Measurements from ENCODE around the gene SAMD8.

Gene SAMD8

DNA sequence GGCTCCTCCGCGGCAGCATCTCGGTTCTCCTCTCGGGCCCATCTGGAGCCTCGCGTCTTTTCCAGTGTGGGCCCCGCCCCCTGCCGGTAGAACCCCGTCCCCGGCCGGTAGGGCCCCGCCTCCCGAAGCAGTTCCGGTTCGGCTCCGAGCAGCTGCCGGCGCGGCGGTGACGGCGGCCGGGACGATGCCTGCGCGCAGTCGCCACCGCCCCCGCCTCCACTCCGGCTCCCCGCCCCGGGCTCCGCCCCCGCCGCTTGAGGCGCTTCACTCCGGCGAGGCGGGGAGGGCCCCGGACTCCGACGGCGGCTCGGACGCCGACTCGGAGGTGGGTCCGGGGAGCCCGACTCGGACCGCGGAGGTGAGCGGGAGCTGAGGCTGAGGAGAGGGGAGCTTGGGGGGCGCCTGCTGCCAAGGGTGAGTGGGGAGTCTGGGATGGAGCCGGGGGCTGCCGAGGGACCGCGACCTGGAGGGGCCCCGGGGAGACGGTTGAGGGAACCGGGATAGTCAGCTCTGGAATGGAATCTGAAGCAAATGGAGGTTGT is at the start of gene SAMD8:
SAMD8 (plus strand) TSS at position 292 of the 542 bp plus-strand sequence. CDS start 38,873 bp downstream, outside the sequence.
- DNase-seq: peak; percentile 83

- DNase-seq: no peak
Observed at GRCh38 chr10:75061709-75062505, 49.5 kb upstream of the SAMD8 start.

GRCh38 chr10:75062506-75063299 is 48.8 kb upstream of the SAMD8 start:
- DNase-seq: no peak

GRCh38 chr10:75063461-75064230 is 47.8 kb upstream of the SAMD8 start:
- no peak for DNase-seq

DNA sequence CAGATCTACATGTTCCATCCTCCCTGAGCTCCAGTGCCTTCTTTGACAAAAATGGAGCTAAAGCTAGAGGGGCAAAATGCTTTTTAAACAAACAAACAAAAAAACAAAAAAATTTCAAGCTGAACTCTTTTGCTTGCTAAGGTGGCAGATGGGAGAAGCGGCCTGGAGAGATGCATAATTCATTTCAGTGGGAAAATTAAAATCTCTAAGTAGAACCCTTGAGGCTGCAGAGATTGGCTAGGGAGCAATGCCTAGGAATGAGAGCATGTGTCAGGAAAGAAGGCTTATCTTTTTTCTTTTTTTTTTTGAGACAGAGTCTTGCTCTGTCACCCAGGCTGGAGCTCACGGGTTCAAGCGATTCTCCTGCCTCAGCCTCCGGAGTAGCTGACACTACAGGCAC is 46.4 kb upstream of the SAMD8 start:
- DNase-seq: no peak

GRCh38 chr10:75066271-75066670 is 45.2 kb upstream of the SAMD8 start:
- DNase-seq: no peak

DNA sequence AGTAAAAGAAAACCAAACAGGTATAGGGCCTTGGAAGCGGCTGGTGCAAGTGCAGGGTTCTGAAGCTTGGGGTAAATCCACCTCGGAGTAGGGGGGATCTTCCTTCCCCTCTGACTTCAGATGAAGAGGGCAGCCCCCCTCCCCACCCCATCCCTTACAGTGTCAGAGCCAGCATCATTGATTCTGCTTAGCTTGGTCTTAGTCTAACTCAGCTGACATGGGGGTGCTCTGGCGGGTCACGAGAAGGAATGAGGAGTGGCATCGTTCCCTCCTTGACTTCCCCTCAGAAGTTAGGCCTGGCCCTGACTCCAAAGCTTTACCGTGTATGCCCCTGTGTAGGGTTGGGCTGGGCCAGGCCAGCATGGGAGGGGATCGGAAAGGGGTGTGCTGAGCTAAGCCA is 44.2 kb upstream of the SAMD8 start:
- no peak for DNase-seq

- no peak for DNase-seq
Observed at GRCh38 chr10:75068523-75068922, 42.9 kb upstream of the SAMD8 start.

DNA sequence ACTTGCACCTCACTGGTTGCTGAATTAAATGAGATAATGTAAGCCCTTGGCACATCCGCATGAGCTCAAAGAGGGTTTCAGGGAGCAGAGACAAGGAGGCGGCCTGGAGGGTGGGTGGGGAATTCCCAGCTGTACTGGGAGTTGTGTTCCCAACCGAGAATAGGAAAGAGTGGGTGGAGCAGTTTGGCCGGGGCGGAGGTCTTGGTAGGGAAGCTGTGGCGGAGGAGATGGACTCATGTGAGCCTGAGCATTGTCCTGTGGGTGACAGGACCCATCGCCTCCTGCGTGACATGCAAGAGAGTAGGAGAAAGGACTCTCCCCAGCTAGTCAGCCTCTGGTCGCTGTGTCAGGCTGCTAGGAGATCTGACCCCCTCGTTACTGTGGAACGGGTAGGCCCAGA is 41.0 kb upstream of the SAMD8 start:
- no peak for DNase-seq

DNA sequence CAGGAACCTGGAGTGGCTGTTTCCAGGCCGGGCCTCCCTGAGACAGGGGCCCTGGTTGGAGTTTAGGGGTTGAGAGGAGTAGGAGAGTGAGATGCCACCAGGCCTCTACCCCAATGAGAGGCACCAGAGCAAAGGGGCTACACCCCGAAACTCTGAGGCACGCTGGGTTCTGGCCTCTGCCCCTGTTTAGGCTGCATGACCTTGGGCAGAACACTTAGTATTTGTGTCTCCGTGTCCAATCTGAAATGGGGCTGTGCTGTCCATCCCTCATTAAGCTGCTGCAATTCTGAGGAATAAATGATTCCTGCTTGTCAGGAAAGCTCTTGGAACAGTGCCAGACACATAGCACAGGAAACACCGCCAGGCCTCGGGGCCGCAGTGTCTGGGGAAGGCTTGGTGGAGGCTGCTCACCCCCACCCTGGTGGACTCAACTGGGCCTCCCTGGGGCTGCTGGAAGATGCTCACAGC is 40.5 kb upstream of the SAMD8 start:
- DNase-seq: no peak

DNA sequence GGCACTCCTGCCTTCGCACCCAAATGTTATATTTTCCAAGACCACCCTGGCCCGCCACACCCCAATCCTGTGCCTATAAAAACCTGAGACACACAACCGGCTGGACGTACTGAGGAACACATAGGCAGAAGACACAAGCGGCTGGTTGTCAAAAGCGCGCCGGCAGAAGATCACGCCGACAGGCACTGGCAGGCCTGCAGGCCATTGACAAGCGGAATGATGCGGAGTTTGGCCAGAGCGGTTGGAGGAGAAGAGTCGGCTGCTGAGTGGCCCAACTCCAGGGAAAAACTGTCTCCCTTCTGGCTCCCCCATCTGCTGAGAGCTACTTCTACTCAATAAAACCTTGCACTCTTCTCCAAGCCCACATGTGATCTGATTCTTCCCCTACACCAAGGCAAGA is 39.7 kb upstream of the SAMD8 start:
- no peak for DNase-seq

DNA sequence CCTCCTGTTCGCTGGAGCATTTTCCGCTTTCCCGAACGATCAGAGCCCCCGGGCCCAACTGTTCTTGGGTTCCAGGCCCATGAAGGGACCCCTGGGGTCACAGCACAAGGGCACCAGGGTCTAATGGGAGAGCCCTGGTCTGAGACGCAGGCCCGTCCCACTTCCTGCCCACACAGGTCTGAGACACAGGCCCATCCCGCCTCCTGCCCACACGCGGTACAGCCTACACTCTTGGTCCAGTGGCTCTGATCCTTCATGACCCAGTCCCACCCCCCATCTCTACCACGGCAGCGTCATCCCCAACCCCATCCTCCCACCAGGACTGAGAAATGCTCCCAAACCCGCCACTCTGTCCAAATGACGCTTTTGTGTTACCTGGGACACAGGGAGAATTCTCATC is 38.7 kb upstream of the SAMD8 start:
- no peak for DNase-seq

DNA sequence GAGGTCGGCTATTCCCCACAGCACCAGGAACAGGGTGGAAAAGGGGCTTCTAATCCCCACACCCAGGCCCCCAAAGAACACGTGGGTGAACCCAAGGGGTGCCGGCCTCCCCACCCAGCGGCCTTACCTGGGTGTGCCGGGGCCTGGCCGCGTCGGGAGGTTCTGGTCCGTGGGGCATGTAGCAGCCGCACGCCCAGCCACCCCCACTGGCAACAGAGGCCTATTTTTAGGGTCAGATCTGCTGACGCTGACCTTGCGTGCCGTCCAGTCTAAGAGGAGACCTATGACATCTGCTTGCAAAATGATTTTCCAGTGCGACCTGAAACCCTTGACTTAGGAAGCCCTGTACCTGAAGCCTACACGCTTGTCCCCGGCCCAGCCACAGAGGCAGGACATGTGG is 38.0 kb upstream of the SAMD8 start:
- no peak for DNase-seq

DNA sequence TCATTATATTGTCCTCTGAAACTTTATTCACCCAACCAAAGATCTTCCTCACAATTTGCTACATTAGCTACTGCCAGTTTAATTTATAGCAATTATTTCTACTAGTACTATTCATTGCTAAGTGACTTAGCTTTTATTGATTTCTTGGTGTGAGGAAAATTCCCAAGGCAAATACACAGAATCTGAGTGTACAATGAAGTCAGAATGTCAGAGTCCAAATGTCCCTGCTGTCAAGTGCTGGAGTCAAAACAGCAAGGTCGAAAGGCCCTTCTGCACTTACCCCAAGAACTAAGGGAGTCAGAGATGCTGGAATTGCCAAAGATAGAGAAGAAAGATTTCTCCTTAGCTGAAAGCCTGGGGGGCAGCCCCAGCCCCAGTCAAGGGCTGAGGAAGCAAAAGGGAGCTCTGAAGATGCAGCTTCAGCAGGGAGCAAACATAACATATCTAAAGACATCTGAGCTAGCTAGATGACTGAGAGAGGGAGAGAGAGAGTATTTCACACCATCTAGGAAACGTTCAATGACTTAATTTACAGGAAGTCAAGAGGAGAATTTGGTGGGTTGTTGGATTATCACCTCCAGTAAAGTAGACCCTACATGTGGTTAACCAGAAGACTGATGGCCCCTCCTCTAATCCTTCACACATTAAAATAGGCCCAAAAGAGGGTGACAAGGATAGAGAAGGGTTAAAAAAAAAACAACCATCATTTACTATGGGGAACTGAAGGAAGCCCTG is 36.6 kb upstream of the SAMD8 start:
- DNase-seq: no peak

DNA sequence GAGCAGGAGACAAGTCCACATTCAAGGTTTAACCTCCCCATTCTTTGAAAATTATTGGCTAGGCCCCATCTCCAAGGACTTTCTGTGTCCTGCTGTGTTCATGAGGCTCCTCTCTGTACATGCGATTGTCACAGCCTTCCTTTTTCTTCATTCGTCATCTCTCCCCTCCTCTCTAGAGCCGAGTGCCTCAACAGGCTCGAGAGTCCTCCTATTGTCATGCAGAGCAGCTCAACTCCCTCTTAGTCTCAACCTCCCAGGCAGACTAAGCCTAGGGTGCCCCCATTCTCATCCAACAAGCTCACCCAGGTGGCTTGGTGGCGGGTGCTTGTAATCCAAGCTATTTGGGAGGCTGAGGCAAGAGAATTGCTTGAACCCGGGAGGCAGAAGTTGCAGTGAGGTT is 35.1 kb upstream of the SAMD8 start:
- no peak for DNase-seq

- no peak for DNase-seq
Observed at GRCh38 chr10:75079436-75080083, 31.9 kb upstream of the SAMD8 start.

DNA sequence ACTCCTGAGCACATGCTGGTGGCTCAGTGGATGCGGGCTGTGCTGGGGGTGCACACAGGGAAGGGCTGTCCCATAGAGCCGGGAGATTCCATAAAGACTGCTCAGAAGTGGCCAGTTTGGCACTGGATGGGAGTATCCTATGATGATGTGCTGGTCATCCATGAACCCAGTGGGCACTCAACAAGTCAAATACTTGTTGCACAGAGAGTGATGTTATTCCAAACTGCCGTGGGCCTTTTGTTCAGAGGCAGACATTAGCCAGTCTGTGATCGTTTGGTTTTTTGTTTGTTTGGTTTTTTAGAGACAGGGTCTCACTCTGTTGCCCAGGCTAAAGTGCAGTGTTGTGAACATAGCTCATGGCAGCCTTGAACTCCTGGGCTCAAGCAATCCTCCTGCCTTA is 30.9 kb upstream of the SAMD8 start:
- no peak for DNase-seq

GRCh38 chr10:75081379-75081778 is 30.1 kb upstream of the SAMD8 start:
- no peak for DNase-seq

GRCh38 chr10:75083972-75084833 is 27.3 kb upstream of the SAMD8 start:
- DNase-seq: no peak

GRCh38 chr10:75084834-75085384 is 26.5 kb upstream of the SAMD8 start:
- DNase-seq: no peak
